Panc1 (cell line): ENCODE data around the gene USP6NL. TPM values are rescaled to one million over a fixed set of nuclear protein-coding genes. Genes with fewer than 3 reads are reported as not detected.

Source experiments
- ATAC-seq: fragments of 200-7000 bp; cut with Tn5 transposase; 2 replicates; pipeline ENCODE4 v1.9.1; 2020; ENCODE audit warnings: mild to moderate bottlenecking, moderate library complexity
- BruUV-seq: library from RNA; stranded (reverse); fragments of 400-500 nt; replicated peaks from 2 replicates; lab custom pipeline; 2021; lab: Mats Ljungman, UMichigan
- CTCF ChIA-PET: fragments of 300-600 bp; sonication (Branson Sonifier 250); formaldehyde crosslinking; loops from one replicate; lab custom pipeline; 2022; ENCODE audit warnings: antibody characterized with exemption; lab: Charles Lee
- POLR2A ChIA-PET: fragments of 300-600 bp; sonication (Branson Sonifier 250); formaldehyde crosslinking; loops from one replicate; lab custom pipeline; 2022; ENCODE audit warnings: antibody characterized with exemption; lab: Charles Lee
- DNase-seq: peaks from one replicate; pipeline ENCODE4 v3.0.0-alpha.2; 2010; ENCODE audit warnings: low read depth, low spot score
- H3K27ac ChIP-seq: 2 replicates; pipeline ENCODE4 v1.5.1; 2011; ENCODE audit warnings: mild to moderate bottlenecking, low read length, inconsistent platforms
- H3K27me3 ChIP-seq: fragments of 200-500 bp; sonication (Bioruptor generic); 2 replicates; pipeline ENCODE4 v1.6.0; 2014; ENCODE audit warnings: low read length, inconsistent platforms; ENCODE audit not compliant: control insufficient read depth, insufficient read depth
- H3K36me3 ChIP-seq: fragments of 200-500 bp; sonication (Bioruptor generic); 2 replicates; pipeline ENCODE4 v1.5.1; 2014; ENCODE audit warnings: inconsistent platforms, mild to moderate bottlenecking, low read length, moderate library complexity; ENCODE audit not compliant: control insufficient read depth, insufficient read depth
- H3K4me1 ChIP-seq: 2 replicates; pipeline ENCODE4 v1.5.1; 2011; ENCODE audit warnings: inconsistent platforms, mild to moderate bottlenecking, low read length, moderate library complexity; ENCODE audit not compliant: control insufficient read depth, insufficient read depth
- H3K4me3 ChIP-seq, 2 experiments: 2 replicates each; pipeline ENCODE4 v1.5.1; 2011 to 2012; ENCODE audit warnings: low read depth in 2 of 2, low read length in 2 of 2, mild to moderate bottlenecking in 2 of 2, inconsistent platforms in 1 of 2, moderate library complexity in 1 of 2
- H3K9me3 ChIP-seq: fragments of 200-500 bp; sonication (Bioruptor generic); 2 replicates; pipeline ENCODE4 v1.5.1; 2014; ENCODE audit warnings: low read depth, mild to moderate bottlenecking, inconsistent platforms, low read length, moderate library complexity; ENCODE audit not compliant: control insufficient read depth, insufficient read depth
- POLR2AphosphoS5 ChIP-seq: IDR thresholded peaks from 2 replicates; pipeline ENCODE4 v1.6.1; 2012; ENCODE audit warnings: mild to moderate bottlenecking, low read depth, low read length, moderate library complexity
- SIN3A ChIP-seq: IDR thresholded peaks from 2 replicates; pipeline ENCODE4 v1.6.1; 2012; ENCODE audit warnings: low read depth, mild to moderate bottlenecking, low read length, moderate library complexity, borderline replicate concordance; ENCODE audit not compliant: insufficient read depth
- TCF7L2 ChIP-seq: IDR thresholded peaks from 2 replicates; pipeline ENCODE4 v1.6.1; 2011; ENCODE audit warnings: mild to moderate bottlenecking, low read depth, low read length, inconsistent platforms
- in situ Hi-C: cut with HindIII; loops from 2 replicates; pipeline ENCODE4 v1.10.0; 2016; ENCODE audit warnings: low sequenced_read_pairs, low pct_unique_long_range_greater_than_20kb
- intact Hi-C: fragments of 100-400 bp; cut with micrococcal nuclease; formaldehyde crosslinking; loops from one replicate; pipeline ENCODE4 v1.10.0; 2022; ENCODE audit not compliant: unreplicated experiment
- total RNA-seq: library from RNA; stranded (reverse); gene quantifications from one replicate; pipeline ENCODE4 v1.2.1, GENCODE V29; 2021; ENCODE audit not compliant: unreplicated experiment
- TF ChIP-seq, protein P1 (sequence below), 2 experiments: IDR thresholded peaks; 2 replicates each; pipeline ENCODE4 v1.6.1; 2011 to 2012; ENCODE audit warnings: low read depth in 2 of 2, control low read depth in 1 of 2, low read length in 1 of 2, mild to moderate bottlenecking in 1 of 2, moderate library complexity in 1 of 2; ENCODE audit not compliant: insufficient read depth in 1 of 2
- TF ChIP-seq, protein P2 (sequence below): fragments of 450-650 bp; IDR thresholded peaks from 2 replicates; pipeline ENCODE4 v1.5.1; 2017; ENCODE audit warnings: mild to moderate bottlenecking

Gene USP6NL
- total RNA-seq, 1 experiment from 2014 or later = 13.9 TPM

DNA sequence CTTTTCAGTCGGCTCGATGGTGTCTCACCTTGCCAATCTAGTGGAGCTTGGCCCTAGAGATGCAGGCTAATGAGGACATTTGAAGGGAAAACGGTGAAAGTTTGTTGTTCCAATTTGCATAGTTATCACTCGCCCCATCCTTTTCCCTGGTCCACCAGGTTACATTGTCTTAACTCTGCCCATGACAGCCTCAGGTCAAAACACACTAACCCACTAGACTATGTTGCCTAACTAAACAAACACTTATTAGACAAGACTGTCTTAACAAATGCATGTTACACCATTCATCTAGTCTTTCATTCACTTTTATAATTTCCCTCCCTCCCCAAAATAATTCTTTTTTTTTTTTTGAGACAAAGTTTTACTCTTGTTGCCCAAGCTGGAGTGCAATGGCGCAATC is 40.7 kb downstream of the USP6NL start:
- ATAC-seq = no peak
- in situ Hi-C loops (no loop called here), intact Hi-C loops (no loop called here)
- Histone ChIP-seq H3K4me3 (no peak overlapping the region), H3K36me3 (no peaks in the 10 kb centered on the region), H3K27ac (no peak overlapping the region), H3K9me3 (no peaks in the 10 kb centered on the region), H3K4me1 (no peaks in the 10 kb centered on the region; the same call in 1 of the 2 replicates), H3K27me3 (no peaks in the 10 kb centered on the region)
- TF ChIP-seq TCF7L2 (no peak), SIN3A (no peak), POLR2AphosphoS5 (no peak)
- TF ChIP-seq, protein P1, sequence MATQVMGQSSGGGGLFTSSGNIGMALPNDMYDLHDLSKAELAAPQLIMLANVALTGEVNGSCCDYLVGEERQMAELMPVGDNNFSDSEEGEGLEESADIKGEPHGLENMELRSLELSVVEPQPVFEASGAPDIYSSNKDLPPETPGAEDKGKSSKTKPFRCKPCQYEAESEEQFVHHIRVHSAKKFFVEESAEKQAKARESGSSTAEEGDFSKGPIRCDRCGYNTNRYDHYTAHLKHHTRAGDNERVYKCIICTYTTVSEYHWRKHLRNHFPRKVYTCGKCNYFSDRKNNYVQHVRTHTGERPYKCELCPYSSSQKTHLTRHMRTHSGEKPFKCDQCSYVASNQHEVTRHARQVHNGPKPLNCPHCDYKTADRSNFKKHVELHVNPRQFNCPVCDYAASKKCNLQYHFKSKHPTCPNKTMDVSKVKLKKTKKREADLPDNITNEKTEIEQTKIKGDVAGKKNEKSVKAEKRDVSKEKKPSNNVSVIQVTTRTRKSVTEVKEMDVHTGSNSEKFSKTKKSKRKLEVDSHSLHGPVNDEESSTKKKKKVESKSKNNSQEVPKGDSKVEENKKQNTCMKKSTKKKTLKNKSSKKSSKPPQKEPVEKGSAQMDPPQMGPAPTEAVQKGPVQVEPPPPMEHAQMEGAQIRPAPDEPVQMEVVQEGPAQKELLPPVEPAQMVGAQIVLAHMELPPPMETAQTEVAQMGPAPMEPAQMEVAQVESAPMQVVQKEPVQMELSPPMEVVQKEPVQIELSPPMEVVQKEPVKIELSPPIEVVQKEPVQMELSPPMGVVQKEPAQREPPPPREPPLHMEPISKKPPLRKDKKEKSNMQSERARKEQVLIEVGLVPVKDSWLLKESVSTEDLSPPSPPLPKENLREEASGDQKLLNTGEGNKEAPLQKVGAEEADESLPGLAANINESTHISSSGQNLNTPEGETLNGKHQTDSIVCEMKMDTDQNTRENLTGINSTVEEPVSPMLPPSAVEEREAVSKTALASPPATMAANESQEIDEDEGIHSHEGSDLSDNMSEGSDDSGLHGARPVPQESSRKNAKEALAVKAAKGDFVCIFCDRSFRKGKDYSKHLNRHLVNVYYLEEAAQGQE (IDR thresholded peaks at IDR 0.05; ENCODE audit: insufficient read depth in 1 of 2, low read depth in 2 of 2, low read length in 1 of 2) = no peak
- TF ChIP-seq, protein P2, sequence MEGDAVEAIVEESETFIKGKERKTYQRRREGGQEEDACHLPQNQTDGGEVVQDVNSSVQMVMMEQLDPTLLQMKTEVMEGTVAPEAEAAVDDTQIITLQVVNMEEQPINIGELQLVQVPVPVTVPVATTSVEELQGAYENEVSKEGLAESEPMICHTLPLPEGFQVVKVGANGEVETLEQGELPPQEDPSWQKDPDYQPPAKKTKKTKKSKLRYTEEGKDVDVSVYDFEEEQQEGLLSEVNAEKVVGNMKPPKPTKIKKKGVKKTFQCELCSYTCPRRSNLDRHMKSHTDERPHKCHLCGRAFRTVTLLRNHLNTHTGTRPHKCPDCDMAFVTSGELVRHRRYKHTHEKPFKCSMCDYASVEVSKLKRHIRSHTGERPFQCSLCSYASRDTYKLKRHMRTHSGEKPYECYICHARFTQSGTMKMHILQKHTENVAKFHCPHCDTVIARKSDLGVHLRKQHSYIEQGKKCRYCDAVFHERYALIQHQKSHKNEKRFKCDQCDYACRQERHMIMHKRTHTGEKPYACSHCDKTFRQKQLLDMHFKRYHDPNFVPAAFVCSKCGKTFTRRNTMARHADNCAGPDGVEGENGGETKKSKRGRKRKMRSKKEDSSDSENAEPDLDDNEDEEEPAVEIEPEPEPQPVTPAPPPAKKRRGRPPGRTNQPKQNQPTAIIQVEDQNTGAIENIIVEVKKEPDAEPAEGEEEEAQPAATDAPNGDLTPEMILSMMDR = no peak
- CTCF ChIA-PET = no interaction called here
- POLR2A ChIA-PET = no interaction called here
- no peak for DNase-seq
- no TSS peak for BruUV-seq

DNA sequence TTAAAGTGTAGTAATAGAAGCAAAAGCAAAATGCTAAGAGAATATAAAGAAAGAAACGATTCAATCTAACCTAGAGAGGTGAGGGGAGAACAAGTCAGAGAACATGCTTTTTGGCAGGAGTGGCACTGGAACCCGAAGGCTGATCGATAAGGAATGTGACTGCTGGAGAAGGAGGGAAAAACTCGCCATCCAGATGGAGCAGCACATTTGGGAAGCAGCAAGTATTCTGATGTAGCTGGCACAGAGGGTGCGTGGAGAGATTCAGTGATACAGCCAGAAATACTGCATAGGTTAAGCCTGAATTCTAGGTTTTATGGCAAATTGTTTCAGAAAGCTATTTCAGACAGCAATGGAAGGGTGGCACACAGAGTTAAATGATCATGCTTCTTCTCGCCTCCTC is 42.0 kb downstream of the USP6NL start:
- Histone ChIP-seq H3K4me3 (no peak overlapping the region), H3K27ac (no peak overlapping the region), H3K36me3 (no peaks in the 10 kb centered on the region), H3K27me3 (no peaks in the 10 kb centered on the region), H3K4me1 (no peaks in the 10 kb centered on the region; the same call in 1 of the 2 replicates), H3K9me3 (no peaks in the 10 kb centered on the region)
- TF ChIP-seq, protein P1 (IDR thresholded peaks at IDR 0.05; ENCODE audit: insufficient read depth in 1 of 2, low read depth in 2 of 2, low read length in 1 of 2) = no peak
- TF ChIP-seq, protein P2 = no peak
- no peak for TF ChIP-seq SIN3A
- no peak for TF ChIP-seq TCF7L2
- TF ChIP-seq POLR2AphosphoS5 = no peak
- in situ Hi-C loops (no loop called here), intact Hi-C loops (no loop called here)
- DNase-seq (no peak), ATAC-seq (no peak)
- CTCF ChIA-PET = no interaction called here
- POLR2A ChIA-PET = no interaction called here
- no TSS peak for BruUV-seq
